A673 (cell line): Measurements from ENCODE around the gene TMEM272. TPM values are rescaled to one million over a fixed set of nuclear protein-coding genes. Genes with fewer than 3 reads are reported as not detected.
A peak's percentile ranks its signal among the peaks of the same experiment; 100 is the strongest.

Source experiments
- BruUV-seq: library from RNA; stranded (reverse); fragments of 400-500 nt; replicated peaks from 2 replicates; lab custom pipeline; 2021; lab: Mats Ljungman, UMichigan
- CTCF ChIA-PET: fragments of 300-600 bp; sonication (Branson Sonifier 250); formaldehyde crosslinking; loops from one replicate; lab custom pipeline; 2022; ENCODE audit warnings: antibody characterized with exemption; lab: Charles Lee
- POLR2A ChIA-PET: fragments of 300-600 bp; sonication (Branson Sonifier 250); formaldehyde crosslinking; loops from one replicate; lab custom pipeline; 2022; ENCODE audit warnings: antibody characterized with exemption; ENCODE audit not compliant: low non-redundant PET; lab: Charles Lee
- DNase-seq: peaks from one replicate; pipeline ENCODE4 v3.0.0-alpha.2; 2015; ENCODE audit warnings: low spot score
- H3K27ac ChIP-seq: fragments of 200-600 bp; sonication (generic); 2 replicates; pipeline ENCODE4 v1.5.1; 2016; ENCODE audit warnings: mixed run types, low read depth, mild to moderate bottlenecking, mixed read lengths, antibody characterized with exemption, low read length; ENCODE audit not compliant: poor library complexity, severe bottlenecking
- H3K27me3 ChIP-seq: fragments of 200-600 bp; sonication (generic); replicated peaks from 2 replicates; pipeline ENCODE4 v1.6.1; 2017; ENCODE audit warnings: mixed run types, low read depth, mild to moderate bottlenecking, mixed read lengths, antibody characterized with exemption, low read length; ENCODE audit not compliant: insufficient read depth, poor library complexity
- H3K36me3 ChIP-seq: fragments of 200-600 bp; sonication (generic); 2 replicates; pipeline ENCODE4 v1.6.1; 2016; ENCODE audit warnings: mixed run types, mild to moderate bottlenecking, mixed read lengths, antibody characterized with exemption, low read length; ENCODE audit not compliant: insufficient read depth, poor library complexity, severe bottlenecking
- H3K4me1 ChIP-seq: fragments of 200-600 bp; sonication (generic); 2 replicates; pipeline ENCODE4 v1.6.1; 2017; ENCODE audit warnings: mixed run types, mild to moderate bottlenecking, mixed read lengths, antibody characterized with exemption, low read length; ENCODE audit not compliant: insufficient read depth, poor library complexity, severe bottlenecking
- H3K4me3 ChIP-seq: fragments of 200-600 bp; sonication (generic); 2 replicates; pipeline ENCODE4 v1.5.1; 2016; ENCODE audit warnings: low read depth, mixed run types, mild to moderate bottlenecking, mixed read lengths, low read length; ENCODE audit not compliant: poor library complexity, severe bottlenecking
- H3K9me3 ChIP-seq: fragments of 200-600 bp; sonication (generic); 2 replicates; pipeline ENCODE4 v1.6.1; 2016; ENCODE audit warnings: mixed run types, low read depth, mild to moderate bottlenecking, mixed read lengths, antibody characterized with exemption, low read length; ENCODE audit not compliant: poor library complexity, severe bottlenecking
- EZH2 ChIP-seq: fragments of 200-600 bp; sonication (generic); IDR thresholded peaks from 2 replicates; pipeline ENCODE4 v1.6.1; 2017; ENCODE audit warnings: borderline replicate concordance, low read depth, mild to moderate bottlenecking, mixed read lengths, antibody characterized with exemption, low read length; ENCODE audit not compliant: poor library complexity, severe bottlenecking
- intact Hi-C: fragments of 100-400 bp; cut with micrococcal nuclease; formaldehyde crosslinking; loops from one replicate; pipeline ENCODE4 v1.10.0; 2022; ENCODE audit not compliant: unreplicated experiment
- total RNA-seq: library from RNA; stranded (reverse); gene quantifications from 2 replicates; pipeline ENCODE4 v1.2.3, GENCODE V29; 2021
- TF ChIP-seq, protein P1 (sequence below): fragments of 300-800, 200-600 bp; sonication (generic); conservative IDR thresholded peaks from 2 replicates; pipeline ENCODE4 v1.5.1; 2017; ENCODE audit warnings: low read depth, mild to moderate bottlenecking, antibody characterized with exemption, low read length, moderate library complexity, mixed read lengths

Gene TMEM272
- total RNA-seq, 1 experiment from 2014 or later: not detected

DNA sequence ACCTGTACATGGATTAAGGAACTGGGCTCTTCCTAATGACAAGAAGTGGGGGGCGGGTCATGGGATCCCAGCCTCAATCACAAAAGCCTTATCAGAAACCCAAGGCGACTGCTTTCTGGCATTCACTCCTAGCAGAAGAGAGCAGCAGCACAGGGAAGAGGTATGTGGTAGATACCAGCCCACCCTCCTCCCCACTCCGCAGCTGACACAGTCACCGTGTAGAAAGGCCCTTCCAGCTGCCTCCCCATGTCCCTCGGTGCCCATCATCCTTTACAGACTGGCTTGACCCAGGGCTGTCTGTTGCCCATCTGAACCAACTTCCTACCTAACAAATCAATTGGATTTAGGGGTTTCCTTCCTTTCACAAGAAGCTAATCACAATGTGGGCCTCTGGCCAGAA is 37.9 kb downstream of the TMEM272 start:
- no peak for DNase-seq
- CTCF ChIA-PET: no interaction called here
- Histone ChIP-seq H3K9me3 (no peaks in the 10 kb centered on the region), H3K27me3 (no peaks in the 10 kb centered on the region), H3K4me3 (no peak overlapping the region), H3K4me1 (peaks cover 21% of the 10 kb centered on the region), H3K27ac (no peak overlapping the region), H3K36me3 (no peaks in the 10 kb centered on the region)
- intact Hi-C loops: loop anchor here (10.0 kb wide), 1 partner anchor 662 kb away; no protein-coding TSS in a partner anchor
- POLR2A ChIA-PET: no interaction called here
- no TSS peak for BruUV-seq
- TF ChIP-seq, protein P1, sequence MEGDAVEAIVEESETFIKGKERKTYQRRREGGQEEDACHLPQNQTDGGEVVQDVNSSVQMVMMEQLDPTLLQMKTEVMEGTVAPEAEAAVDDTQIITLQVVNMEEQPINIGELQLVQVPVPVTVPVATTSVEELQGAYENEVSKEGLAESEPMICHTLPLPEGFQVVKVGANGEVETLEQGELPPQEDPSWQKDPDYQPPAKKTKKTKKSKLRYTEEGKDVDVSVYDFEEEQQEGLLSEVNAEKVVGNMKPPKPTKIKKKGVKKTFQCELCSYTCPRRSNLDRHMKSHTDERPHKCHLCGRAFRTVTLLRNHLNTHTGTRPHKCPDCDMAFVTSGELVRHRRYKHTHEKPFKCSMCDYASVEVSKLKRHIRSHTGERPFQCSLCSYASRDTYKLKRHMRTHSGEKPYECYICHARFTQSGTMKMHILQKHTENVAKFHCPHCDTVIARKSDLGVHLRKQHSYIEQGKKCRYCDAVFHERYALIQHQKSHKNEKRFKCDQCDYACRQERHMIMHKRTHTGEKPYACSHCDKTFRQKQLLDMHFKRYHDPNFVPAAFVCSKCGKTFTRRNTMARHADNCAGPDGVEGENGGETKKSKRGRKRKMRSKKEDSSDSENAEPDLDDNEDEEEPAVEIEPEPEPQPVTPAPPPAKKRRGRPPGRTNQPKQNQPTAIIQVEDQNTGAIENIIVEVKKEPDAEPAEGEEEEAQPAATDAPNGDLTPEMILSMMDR: no peak
- no peak for TF ChIP-seq EZH2

DNA sequence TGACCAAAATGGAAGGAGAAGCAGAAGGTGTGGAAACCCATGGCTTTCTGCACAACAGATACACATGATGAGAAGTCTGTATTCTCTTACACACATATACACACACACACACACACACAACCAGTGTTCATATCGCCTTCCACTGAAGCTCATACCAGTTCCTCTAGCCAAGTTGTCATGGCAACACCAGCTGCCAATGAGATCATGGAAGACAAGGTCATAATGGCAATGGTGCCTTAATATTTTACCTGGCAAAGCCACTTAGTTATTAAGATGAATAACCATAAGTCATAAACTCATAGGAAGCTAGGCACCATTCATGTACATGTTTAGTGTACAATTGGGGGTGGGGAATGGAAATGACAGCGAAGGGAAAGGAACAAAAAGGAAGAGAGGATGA is 38.4 kb downstream of the TMEM272 start:
- Histone ChIP-seq H3K9me3 (no peaks in the 10 kb centered on the region), H3K36me3 (no peaks in the 10 kb centered on the region), H3K27ac (no peak overlapping the region), H3K27me3 (no peaks in the 10 kb centered on the region), H3K4me3 (no peak overlapping the region), H3K4me1 (peaks cover 21% of the 10 kb centered on the region)
- CTCF ChIA-PET: no interaction called here
- no TSS peak for BruUV-seq
- POLR2A ChIA-PET: no interaction called here
- no peak for TF ChIP-seq EZH2
- TF ChIP-seq, protein P1: no peak
- peak; percentile 33 for DNase-seq
- intact Hi-C loops: loop anchor here (10.0 kb wide), 1 partner anchor 662 kb away; no protein-coding TSS in a partner anchor

DNA sequence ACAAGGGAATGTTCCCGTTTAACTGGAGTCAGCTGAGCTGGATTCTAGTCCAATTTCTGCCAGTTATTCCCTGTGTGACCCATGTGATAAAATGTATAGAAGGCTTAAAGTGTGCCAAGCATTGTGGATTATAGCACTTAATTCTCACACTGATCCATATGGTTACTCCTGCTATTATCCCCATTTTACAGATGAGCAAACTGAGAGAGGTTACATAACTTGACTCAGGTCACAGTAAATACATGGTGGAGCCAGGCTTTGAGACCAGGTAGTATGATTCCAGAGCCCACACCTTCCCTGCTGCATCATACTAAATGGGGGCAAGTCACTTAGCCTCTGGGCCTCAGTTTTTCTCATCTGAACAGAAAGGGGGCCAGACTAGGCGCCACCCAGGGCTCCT is 39.1 kb downstream of the TMEM272 start:
- no peaks in the 10 kb centered on the region for H3K36me3 ChIP-seq
- no peak for DNase-seq
- TF ChIP-seq, protein P1: no peak
- TF ChIP-seq EZH2: no peak
- H3K27ac ChIP-seq: no peak overlapping the region
- POLR2A ChIA-PET: no interaction called here
- CTCF ChIA-PET: no interaction called here
- peaks cover 21% of the 10 kb centered on the region for H3K4me1 ChIP-seq
- no peaks in the 10 kb centered on the region for H3K9me3 ChIP-seq
- no peak overlapping the region for H3K4me3 ChIP-seq
- intact Hi-C loops: loop anchor here (10.0 kb wide), 1 partner anchor 661 kb away; no protein-coding TSS in a partner anchor
- no TSS peak for BruUV-seq
- no peaks in the 10 kb centered on the region for H3K27me3 ChIP-seq
